Activated CD4-positive, alpha-beta T cell treated with anti-CD3 and anti-CD28 coated beads for 48 hours (primary cell): ENCODE results near the gene CCL4.

ENCODE experiments used
- DNase-seq: peaks from one replicate; pipeline ENCODE4 v3.0.0-alpha.2; 2020

The CCL4 gene

GRCh38 chr17:36148559-36149295, 45.1 kb downstream of the CCL4 start:
- DNase-seq = peak; percentile 74

DNA sequence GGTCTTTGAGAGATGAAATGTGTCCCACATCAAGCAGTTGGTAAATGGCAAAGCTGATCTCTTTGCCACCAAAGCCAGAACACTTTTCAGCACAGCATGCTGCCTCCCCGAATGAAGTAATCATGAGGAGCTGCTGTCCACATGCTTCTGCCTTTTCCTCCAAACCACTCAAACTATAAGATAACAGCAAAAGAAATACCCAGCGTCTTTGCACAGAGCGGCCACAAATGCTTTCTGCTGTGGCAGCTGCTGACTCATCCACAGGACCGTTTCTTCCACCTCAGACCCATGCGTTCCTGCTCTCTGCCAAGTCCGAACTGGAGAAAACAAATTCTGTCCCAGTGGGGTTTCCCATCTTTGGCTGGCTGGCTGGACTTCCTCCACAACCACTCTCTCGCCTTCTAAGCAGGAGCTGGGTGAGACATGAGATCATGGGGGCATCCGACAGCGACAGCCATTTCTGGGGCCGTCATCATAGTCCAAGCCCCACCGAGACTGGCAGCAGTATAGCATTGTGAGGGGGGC, 45.7 kb downstream of the CCL4 start:
- no peak for DNase-seq

DNA sequence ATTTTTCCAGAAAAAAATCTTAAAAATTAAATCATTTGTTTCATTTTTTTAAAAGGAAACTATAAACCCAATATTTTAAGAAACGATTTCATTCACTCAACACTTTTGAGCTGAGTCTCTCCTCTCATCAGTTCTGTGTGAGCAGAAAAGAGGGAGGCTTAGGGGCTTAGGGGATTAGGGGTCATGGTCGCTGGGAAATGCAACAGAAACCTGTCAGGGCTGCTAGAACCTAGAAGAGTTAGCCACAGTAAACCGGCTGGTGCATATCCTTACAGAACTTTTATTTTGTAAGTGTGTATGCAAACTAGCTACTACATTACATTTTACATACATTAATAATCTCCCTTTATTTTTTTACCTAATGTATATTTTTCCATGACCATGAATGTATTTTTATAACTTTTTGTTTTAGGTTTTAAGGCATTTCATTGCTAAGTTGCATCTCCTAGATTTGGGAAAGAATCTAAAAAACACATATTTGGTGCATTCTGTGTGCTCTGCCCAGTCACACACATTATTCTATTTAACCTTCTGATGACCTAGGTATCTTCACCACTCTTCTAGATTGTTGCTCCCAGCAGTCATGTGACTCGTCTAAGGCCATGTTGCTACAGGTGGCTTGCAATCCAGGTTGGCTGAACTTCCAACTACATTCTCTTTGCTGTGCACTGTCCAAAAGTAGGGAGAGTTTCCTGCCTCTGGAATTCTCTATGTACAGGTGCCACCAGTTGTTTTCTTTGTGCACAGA, 48.4 kb downstream of the CCL4 start:
- DNase-seq = no peak

DNA sequence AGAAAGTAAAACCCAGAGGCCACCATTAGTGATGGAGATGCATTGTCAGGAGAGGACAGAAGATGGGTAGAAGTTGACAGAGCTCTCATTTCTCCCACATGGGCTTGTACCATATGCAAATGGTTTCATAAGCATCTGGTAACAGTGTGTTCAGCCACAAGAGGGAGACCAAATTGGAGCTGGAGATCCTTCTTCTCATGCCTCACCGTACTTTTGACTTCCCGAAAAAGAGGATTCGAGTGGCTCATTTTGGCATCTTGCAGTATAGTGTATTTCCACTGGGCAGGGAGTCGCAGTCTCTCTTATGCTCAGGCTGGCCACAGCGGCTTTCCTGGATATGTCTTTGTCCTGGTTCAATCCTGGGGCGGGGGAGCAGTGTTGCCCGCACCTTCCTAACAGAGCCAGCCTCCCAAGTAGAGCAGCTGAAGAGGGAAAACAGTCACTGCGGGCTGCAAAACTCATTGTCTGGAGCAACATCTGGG, 49.1 kb downstream of the CCL4 start:
- no peak for DNase-seq

GRCh38 chr17:36153895-36154610, 50.4 kb downstream of the CCL4 start:
- DNase-seq = no peak
